ENCODE data around the gene SERPINA9.
A peak's percentile ranks its signal among the peaks of the same experiment; 100 is the strongest.
"Not testable (repeated sequence)": the region's sequence is repeated elsewhere in the genome, so short reads cannot be mapped to it uniquely, and the experiment has no call there.

The SERPINA9 gene

DNA sequence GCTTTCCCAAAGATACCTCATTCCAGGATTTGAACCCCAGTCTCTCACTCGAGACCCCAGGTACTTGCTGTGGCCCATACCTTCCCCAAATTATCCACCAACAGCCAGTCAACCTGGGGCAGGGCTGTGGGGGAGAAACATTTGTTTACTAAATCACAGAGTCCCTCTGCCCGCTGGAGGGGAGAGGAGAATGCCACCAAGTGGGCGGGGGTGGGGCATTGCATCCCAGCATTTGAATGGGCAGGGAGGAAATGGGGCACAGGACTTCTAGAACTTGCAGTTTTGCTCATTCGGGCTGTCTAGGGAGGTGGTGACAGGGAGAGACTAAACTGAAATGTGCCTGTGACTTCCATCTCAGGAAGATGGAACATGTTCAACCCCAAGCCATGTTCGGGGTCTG, 10.9 kb upstream of the SERPINA9 start:
- DNase-seq = no peak

DNA sequence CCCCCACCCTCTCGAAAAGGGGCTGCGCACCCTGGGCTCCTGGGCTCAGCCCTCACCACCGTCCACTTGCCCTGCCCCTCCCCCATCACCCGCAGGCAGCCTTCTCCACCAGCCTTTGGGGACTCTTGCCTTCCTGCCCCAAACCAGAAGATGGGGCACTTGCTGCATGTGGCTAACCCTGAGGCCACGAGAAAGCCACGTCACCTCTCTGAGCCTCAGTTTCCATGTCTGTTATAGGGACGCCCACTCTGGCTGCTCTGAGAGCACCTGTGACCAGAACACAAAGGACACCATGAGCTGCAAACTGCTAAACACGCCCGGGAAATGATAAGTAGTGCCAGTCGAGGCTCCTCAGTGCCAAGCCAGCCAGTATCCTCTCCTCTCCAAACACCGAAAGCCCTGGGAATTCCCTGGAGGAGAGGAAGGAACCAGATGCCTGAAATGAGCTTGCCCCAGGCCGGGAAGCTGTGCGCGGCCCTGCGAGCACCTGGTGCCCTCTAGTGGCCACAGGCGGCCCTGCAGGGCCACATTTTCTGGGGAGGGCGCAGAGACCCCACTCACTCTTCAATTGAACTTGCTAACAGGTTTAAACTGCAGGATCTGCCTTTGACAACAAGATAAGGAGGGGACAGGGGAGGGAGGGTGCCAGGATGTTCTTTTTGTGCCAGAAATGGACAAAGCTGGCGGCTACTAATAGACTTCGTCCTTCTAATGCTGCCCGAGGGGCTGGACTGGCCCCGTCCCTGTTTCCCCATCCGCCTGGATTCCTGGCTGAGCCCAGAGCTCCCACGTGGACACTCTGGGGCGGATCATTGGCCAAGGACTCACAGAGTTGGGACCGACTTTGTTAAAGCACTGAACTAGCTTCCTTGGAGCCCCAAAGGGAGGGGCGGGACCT, 10.2 kb upstream of the SERPINA9 start:
- peak in 32 of 56 donors; percentile 5 to 61 (median 24) for DNase-seq

DNA sequence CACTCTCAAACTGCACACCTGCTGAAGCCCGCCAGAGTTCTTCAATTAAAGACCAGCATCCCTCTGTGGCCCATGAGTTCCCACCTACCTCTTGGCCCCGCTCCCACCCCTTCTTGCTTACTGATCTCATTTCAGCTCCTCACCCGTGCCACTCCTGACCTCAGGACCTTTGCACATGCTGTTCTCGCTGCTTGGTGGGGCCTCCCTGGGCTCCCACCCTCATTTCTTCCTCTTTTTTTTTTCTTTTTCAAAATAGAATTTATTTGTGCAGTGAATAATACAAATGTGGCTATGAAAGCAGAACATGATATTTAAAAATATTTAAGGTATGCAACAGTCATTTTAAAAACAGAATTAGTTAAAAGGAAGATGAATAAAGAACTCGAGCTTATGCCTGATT, 8.5 kb upstream of the SERPINA9 start:
- DNase-seq = no peak

GRCh38 chr14:94483729-94484275, 7.8 kb upstream of the SERPINA9 start:
- DNase-seq = no peak

DNA sequence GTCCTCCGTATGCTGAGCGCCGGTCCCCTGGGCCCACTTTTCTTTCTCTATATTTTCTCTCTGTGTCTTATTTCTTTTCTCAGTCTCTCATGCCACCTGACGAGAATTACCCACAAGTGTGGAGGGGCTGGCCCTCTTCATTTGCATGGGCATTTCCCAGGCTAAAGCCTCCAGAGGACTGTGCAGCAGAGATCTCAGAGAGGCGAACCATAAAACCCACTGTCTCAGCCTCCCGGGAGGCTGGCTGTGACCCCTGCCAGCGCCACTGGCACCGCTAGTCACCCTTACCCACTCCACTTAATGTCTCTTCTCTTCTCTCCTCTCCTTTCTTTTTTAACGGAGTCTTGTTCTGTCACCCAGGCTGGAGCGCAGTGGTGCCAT, 7.1 kb upstream of the SERPINA9 start:
- DNase-seq = no peak

- not testable (repeated sequence) for DNase-seq
These were observed 6.4 kb upstream of the SERPINA9 start for GRCh38 chr14:94482132-94483070.

DNA sequence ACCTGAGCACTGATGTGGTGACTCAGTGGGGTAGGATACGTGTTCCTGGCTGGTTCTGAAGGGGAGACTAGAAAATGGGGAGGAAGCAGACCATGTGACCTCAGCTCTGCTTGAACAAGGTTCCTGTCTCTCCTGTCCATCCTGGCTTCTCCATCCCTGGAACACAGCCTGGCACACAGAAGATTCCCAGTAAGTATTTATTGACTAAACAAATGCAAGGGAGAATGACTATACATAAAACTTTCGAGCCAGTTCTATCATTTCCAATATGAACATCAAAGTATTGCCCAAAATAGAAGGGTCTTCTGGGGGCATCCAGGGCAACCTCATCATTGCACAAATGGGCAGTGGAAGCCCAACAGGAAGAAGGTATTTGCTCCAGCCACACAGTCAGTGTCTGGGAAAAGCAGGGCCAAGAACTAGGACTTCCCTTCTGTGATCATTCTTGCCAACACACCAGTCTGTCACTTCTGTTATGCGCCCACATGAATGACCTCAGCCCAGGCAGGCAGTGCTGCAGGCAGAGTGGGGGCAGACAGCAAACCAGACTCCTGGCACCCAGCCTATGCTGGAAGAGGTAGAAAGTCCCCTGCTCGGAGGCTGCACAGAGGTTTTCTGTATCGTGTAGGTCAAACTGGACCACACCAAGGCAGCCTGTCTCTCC, 5.6 kb upstream of the SERPINA9 start:
- no peak for DNase-seq

- no peak for DNase-seq
These were observed 4.8 kb upstream of the SERPINA9 start for GRCh38 chr14:94480809-94481208.

GRCh38 chr14:94478420-94478819, 2.4 kb upstream of the SERPINA9 start:
- DNase-seq = no peak

GRCh38 chr14:94474581-94475031, 1.4 kb downstream of the SERPINA9 start:
- DNase-seq = no peak

GRCh38 chr14:94473666-94474410, 2.2 kb downstream of the SERPINA9 start:
- DNase-seq = no peak

DNA sequence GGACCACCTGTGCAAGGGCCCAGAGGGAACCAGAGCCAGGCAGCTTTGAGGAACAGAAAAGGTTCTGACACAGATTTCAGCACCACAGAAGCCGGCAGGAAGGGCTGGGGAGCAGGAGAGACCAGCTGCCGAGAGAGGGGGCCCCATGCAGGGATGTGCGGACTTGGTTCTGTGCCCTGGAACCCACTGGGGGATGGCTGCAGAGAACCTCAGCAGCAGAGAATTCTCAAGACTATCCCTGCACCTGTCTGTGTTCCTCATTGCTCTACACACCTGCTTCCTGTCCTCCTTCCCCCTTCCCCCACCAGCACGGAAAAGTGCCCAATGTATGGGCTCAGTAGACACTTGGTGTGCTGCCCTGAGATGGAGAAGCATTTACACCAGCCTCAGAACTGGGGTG, 3.2 kb downstream of the SERPINA9 start:
- DNase-seq = no peak

DNA sequence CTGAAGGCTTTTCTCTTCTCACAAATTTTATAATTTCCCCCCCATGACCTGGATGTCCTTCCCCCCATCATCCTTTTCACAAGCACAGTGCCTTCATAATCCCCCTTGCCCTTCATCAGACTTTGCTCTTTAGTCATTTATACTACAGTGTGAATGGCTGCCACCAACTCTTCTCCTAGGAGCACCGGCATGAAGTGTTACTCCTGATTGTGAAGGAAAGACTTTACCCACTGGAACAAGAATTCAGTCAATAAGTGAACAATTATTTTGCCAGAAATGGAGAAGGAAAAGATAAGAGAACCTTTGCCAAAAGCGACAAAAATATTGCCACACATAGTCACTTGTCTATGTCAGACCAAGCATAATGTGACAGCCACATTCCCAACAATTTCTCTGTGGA, 5.0 kb downstream of the SERPINA9 start:
- no peak for DNase-seq

GRCh38 chr14:94470311-94470710, 5.7 kb downstream of the SERPINA9 start:
- no peak for DNase-seq

GRCh38 chr14:94469261-94469660, 6.7 kb downstream of the SERPINA9 start:
- DNase-seq = no peak

- no peak for DNase-seq
These were observed 8.1 kb downstream of the SERPINA9 start for GRCh38 chr14:94467728-94468520.

GRCh38 chr14:94466706-94467370, 9.2 kb downstream of the SERPINA9 start:
- no peak for DNase-seq

DNA sequence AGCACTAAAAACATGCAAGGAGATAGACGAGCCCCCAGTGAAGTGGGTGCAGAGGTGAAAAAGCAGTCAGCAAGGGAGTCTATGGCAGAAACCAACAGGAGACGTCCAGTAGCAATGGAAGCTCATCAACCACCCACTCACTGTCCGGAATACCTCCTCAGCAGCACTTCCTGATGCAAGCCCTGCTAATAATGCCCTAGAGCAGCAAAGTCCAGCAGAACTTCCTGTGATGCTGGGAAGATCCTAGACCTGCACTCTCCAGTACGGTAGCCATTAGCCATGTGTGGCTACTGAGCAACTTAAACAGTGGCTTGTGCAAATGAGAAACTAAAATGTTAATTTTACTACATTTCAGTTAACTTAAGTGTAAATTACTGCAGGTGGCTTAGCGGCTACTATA, 11.0 kb downstream of the SERPINA9 start:
- no peak for DNase-seq

DNA sequence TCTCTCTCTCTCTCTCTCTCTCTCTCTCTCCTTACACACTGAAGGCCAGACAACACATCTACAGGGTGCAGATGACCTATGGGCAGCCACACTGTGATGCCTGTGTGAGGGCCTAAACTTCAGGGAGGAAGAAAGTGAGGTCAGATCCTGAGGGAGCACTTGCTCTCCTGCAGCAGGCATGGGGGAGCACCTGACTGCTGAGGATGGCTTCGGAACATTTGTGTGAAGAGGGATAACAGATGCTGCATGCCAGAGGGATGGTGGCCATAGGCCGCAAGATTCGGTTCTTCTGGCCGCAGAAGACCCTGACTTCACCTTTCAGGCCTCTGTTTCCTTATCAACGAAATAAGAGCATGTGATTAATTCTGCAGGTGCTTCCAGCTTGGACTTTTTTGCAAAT, 11.7 kb downstream of the SERPINA9 start:
- DNase-seq = no peak

Measured in amygdala (tissue), 56 donors.